GM04503 (cell line): ENCODE results near the gene CABLES2.

Source experiments
- DNase-seq: peaks from one replicate; pipeline ENCODE4 v3.0.0-alpha.2; 2012; ENCODE audit warnings: low read depth

CABLES2 gene

DNA sequence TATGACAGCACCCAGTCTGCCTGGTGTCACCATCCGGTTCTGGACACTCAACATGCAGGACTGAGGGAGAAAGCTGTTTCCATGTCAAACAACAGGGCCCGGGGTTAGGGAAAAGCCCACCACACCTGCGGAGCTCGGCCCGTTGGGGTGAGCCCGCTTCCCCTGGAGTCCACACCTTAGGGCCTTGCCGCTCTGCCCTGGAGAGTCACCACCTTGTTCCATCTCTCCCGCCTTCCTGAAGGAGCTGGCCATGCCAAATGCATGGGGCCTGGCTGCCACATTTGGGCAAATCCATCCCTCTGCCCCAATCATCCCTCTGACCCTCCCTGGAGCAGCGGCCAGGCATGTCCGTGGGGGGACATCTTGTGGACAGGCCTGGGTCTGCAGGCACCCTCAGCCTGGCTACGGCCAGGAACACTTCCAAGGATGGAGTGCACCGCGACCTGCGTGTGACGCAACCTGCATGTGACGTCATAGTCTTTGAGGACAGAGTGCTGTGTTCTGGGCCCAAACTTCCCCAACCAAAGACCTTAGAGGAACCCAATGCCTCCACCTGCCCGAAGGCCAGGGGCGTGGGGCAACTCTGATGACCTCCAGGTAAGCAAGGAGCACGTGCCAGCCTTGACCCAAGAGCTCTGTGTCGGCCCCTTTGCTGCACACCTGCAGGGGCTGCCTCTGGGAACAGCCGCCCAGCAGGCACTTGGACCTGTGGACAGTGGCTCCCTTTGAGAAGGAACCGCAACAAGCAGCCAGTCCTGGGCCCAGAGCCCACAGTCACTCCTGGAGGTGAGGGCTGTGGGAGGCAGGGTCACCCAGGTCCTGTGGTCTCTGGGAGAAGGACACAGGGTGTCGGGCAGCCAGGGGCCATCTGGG lies 1.7 kb downstream of the CABLES2 start:
- no peak for DNase-seq

DNA sequence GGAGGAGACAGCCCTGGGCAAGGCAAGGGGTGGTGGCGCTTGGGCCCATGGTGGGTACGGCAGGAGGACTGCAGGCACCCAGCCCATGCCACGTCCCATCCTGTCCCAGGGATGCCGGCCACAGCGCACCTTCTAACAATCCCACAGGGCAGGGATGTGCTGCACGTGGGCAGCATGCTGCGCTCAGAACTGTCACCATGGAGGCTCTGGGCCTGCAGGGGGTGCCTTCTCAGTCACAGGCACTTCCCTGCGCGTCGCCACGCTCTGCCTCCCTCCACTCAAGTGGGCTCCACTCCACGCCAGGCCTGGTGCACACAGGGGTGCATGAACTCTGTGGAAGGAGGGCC lies 2.4 kb downstream of the CABLES2 start:
- no peak for DNase-seq

DNA sequence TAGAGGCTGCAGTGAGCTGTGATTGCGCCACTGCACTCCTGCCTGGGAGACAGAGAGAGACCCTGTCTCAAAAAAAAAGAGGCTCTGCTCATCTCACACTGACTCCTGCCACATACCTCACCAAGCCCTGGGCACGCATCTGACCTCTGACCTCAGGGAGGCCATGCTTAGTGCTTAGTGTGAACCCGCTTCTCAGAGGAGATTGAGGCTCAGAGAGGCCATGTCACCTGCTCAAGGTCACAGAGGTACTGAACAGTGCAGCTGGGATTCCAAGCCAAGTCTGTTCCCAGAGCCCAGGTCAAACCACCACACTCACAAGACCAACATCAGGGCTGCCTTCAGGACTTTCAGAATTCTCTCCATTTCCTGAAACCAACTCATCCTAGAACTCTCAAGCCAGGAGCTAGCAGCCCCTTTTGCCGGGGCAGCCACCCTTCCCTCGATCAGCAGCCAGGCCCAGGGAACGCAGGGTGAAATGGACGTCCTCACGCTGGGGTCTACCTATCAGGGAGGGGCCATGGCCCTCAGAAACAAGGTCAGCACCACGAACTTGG lies 2.9 kb downstream of the CABLES2 start:
- no peak for DNase-seq

DNA sequence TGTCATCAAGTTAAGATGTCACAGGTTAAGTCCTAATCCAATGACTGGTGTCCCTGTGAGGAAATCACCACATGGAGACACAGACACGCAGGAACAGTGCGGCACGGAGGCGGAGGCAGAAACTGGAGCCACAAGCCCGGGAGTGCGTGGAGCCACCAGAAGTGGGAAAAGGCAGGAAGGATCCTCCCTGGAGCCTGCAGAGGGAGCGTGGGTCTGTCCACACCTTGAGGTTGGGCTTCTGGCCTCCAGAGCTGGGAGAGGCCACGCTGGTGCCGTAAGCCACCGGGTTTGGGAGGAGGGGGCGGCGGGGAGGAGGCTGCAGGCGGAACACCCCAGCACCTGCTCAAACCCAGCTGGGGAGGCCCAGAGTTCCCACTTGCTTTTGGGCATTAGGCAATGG lies 3.8 kb downstream of the CABLES2 start:
- no peak for DNase-seq

DNA sequence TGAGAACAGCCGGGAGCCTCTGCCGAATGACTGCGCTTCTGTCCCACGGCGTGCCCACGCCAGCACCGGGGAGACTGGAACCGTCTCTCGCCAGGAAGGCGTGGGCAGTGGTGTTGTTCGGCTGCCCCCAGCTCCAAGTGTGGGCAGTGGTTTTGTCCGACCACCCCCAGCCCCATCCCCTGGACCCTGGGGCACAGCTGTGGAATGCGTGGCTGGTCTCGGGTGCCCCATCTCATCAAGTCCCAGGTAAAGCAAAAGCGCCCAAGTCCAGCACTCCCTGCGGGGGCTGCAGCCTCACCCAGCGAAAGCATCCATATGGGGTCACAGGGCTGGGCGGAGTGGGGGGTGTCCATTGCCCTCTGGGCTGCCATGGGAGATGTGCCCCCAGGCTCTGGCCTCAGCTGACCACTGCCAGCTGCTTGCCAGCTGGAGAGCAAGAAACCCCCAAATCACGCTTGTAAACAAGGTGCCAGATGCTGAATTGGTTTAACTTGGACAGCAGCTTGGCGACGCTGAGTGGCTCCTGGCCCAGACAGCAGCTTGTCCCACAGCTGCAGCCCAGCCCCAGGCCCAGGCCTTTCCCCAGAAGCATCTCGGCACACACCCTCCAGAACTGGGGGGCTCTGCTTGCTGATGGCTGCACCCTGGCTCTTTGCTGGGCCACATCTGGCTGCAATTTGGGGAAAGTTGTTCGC lies 4.5 kb downstream of the CABLES2 start:
- DNase-seq, result no peak

DNA sequence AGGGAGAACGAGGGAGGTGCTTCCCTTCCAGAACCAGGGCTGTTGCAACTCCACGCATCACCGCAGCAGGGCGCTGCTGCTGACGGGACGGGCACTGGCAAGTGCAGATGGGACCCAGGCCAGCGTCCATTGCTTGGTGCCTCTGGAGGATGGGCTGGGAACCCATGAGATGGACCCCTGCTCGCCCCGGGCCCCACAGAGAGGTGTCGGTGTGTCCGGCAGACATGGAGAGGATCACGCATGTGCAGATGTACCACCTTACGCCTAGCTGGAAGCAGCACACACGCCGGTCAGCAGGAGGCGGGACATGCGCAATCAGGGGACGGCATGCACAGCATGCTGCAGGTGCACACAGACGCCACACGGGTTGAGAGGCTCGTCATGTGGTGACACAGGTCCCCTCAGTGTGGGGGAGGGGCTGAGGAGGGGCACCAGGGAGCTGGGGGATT lies 5.7 kb downstream of the CABLES2 start:
- no peak for DNase-seq

DNA sequence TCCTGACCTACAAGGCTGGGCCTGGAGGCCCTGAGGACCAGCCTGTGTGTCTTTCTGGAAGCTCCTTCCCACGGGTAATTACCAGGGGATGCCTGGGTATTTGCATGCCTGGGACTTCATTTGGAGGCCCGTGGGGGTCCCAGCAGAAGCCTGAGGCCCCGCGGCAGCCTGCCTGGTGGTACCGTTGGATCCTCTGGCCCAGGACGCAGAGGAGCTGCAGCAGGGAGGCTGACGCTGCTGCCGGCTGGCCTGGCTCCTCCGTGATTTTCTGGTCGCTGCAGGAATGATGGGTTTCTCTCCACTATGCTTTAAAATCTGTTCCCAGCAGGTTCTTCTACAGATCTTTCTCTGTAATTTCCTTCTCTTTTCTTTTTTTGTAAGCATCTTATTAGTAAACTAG lies 6.5 kb downstream of the CABLES2 start:
- DNase-seq, result no peak

DNA sequence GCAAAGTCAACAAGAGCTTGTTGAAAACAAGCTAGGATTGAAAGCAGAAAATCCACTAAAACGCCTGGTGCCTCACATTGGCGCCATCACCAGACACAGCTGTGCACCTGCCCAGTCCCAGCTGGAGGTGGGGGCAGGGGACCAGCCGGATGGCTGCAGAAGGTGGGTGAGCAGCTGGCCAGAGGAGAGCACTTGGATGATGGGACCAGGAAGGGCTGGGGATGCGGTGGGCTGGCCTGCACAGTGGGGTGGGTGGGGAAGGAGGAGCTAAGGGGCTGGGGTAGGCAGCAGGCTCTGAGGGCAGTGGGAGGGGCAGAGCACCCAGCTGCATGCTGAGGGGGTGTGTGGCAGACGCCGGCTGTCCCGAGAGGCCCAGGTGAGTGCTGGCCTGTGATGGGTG lies 7.1 kb downstream of the CABLES2 start:
- no peak for DNase-seq

DNA sequence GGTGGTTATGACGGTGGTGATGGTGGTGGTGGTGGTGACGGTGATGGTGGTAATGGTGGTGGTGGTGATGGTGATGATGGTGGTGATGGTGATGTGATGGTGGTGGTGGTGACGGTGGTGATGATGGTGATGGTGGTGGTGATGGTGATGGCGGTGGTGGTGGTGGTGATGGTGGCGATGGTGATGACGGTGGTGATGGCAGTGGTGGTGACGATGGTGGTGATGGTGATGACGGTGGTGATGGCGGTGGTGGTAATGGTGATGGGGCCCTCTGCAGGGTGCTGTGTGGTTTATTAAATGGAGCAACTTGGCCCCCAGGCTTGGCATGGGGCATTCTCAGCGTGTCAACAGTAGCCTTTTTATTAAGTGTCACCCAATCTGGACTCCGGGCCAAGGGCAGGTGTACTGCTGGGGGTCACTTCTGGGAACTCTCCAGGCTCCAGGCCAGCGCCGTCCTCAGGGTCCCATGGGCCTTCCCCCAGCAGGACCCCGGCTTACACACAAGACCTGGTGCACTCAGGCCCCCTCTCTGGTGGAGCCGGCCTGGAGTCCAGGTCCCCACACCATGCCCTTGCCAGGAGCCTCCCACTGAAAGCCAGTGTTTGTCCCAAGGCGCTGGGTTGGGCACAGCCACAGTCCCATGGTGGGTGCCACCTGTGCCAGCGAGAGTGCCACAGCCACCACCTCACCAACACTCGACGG lies 8.8 kb downstream of the CABLES2 start:
- DNase-seq, result no peak

DNA sequence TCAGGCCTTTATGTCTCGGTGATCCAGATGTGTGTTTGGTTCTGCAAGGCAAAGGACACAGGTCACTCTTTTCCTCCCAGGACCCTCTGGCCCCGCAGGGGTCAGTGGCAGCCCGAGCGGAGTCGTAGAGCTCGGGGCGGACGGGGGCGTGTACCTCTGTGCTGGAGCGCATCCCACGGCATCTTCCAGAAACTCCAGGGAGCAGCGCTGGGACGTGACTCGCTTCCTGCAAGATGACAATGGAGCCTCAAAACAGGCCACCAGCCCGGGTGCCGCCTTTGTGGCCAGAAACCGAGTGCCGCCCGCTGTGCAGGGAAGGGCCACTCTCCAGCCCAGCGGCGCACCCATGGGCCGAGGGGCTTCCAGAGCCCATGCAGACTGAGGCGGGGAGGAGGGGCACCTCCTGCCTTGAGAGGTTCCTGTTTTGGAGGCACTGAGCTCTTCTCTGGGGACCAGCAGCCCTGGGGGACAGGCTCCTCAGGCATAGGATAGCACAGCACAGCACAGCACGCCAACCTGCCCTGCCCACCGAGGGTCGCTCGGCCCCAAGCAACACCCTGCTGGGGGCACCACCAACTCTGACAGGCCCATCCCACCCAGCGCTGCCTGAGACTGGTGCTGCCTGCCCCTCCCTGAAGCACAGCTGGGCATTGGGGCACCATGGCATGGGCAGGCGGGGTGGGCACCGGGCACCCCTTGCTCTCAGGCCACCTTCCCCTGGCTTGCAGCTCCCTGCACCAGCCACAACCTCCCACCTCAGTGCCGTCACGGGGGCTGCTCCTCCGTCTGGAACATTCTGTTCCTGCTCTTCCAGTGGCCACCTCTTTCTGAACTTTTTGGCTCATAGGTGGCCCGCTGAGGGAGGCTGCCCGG lies 10.5 kb downstream of the CABLES2 start:
- DNase-seq, result no peak

DNA sequence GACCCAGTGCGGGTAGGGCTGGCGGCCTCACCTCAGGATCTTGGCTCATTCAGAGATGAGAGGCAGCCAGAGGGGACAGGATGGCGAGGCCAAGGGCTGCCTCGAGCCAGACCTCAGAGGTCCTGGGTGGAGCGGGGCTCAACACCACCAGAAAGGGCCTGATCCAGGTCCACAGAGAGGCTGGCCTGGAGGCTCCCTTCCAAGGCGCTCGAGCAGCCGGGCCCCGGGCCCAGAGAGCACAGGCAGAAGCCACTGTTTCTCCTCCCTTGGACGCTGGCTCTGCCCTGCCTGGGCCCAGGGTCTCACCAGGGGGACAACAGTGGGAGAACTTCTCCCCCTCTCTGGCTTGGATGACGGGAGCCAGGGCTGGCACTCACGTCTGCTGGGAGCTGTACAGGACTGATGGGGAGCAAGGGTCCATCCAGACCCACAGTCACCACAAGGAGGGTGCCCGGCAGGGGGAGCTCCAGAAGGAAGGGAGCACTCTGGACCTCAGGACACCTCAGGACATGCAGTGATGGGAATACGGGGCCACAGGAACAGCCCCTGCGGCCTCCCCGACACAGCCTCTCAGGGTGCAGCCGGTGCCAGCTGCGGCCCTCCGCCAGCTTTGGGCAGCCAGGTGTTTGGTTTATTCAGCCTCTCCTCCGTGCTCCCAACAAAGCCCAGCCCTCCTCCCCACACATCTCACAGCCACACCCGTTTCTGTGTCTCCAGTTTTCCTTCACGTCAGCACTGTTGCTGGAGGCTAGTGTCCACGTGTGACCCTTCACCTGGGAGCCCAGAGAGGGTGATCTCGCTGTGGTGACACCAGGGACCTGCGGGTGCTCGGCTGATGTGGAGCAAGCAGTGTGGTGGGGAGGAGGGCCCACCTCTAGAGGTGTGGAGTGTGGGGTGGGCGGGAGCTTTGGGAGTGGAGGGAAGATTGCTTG lies 11.5 kb downstream of the CABLES2 start:
- DNase-seq, result no peak

DNA sequence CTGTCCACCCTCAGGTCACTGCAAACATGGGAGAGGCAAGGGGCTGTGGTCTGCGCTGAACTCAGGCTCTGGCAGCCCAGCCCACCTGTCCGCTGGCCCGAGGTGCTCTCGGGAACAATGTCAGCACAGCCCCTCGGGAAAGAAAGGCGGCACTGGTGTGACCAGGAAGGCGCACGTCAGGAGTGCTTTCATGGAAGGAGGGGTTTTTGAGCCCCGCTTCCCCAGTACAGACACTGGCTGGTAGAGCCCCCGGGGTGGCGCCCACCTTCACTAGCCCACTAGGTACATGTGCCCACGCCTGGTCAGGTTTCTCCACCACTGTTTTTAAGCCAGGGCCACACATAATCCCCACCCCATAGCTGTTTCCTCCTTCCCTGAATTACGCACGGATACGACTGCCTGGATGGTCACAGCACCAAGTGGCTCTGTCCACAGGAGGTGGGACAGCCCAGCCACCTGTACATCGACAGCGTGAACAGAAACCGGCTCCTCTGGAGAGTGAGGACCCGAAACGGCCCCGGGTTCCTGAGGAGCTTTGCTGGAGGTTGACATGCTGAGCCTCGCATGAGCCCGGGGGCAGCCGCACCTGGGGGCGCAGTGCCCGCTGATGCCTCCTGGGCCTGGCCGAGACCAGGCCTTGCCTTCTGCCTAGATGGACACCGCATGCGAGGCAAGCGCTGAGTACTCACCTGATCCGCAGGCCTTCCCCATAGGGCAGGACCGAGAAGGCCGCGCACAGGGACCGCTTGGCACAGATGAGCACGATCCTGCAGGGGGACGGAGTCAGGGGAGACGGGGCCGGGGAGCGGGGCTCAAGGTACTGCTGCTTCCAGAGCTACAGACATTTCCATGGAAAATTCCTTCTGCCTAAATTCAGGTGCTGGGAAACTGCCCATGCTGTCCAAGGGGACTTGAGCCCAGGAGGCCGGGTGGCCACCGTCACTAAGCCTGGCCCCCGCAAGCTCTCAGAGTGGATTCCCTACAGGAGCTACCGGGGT lies 12.5 kb downstream of the CABLES2 start:
- no peak for DNase-seq

DNA sequence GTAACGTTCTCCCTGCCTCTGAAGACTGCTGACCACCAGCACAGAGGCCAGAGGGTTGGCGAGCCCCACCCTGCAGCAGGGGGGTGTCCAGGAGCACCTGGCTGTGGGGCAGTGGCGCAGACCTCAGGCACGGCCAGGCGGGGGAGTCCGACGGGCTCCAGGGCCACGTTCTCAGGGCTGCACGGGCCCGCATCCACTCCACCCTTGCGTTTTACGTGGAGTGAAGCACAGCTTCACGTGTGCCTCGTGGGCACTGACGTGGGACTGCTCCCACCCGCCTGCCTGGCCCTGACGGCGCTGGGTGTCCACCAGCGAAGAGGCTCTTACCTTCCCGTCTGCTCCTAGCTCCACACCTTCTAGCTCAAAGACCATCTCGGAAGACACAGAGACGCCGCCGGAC lies 13.3 kb downstream of the CABLES2 start:
- no peak for DNase-seq

DNA sequence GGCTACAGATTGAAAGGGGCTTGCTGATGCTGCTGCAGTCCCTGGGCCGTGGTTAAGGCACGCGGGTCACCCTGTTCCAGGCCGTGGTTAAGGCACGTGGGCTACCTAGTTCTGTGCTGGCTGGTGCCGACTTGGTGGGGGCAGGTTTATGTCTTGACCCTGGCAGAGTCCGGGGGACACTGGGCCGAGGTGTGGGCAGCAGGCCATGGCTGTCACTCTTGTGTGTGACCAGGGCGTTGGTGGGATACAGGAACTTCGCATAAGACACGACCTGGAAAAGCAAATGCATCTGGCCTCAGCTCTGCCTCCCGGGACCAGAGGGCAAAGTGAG lies 13.8 kb downstream of the CABLES2 start:
- no peak for DNase-seq

DNA sequence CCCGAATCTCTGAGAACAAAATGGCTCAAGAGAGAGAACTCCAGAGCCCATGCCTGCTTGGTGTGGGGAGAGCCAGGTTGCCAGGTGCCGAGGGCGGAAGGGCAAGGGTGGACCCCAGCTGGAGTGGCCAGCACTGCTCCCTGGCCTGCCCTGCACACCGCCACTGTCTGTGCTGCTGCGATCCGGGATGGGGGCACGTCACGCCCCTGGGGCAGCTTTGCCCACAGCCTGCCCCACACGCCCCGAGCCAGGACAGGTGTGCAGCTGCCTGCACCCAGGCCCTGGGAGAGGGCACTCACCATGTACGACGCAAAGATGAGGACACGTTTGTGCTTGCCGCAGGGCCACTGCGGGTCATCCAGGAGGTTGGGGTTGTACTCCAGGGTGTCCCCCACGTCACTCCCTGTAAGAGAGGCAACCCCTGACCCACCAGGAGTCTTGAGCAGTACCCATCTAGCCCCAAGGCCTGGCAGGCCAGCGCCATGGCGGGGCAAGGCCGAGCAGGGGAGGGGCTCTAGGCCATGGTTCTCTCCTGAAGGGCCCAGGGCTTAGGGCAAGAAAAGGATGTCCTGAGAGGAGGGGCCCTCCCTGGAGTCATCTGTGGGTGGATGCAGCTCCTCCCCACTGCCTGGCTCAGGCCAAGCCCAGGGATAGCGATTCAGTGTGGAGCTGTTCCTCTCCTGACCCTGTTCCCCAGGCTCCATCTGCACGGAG lies 14.3 kb downstream of the CABLES2 start:
- DNase-seq, result no peak

DNA sequence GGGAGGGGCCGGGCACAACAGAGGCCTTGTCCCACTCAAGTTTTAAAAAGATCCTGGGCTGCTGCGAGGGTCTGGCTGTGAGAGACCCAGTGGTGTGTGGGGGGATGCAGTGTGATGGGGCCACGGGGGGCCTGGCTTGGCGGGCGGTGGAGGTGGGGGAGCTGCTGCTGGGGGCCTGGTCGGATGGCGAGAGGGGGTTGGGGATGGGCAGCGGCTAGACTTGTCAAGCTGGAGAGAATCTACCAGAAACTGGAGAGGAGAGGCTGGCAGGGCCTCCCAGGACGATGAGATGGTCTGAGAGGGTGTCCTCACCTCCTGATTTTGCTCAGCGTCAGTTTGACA lies 15.0 kb downstream of the CABLES2 start:
- no peak for DNase-seq

DNA sequence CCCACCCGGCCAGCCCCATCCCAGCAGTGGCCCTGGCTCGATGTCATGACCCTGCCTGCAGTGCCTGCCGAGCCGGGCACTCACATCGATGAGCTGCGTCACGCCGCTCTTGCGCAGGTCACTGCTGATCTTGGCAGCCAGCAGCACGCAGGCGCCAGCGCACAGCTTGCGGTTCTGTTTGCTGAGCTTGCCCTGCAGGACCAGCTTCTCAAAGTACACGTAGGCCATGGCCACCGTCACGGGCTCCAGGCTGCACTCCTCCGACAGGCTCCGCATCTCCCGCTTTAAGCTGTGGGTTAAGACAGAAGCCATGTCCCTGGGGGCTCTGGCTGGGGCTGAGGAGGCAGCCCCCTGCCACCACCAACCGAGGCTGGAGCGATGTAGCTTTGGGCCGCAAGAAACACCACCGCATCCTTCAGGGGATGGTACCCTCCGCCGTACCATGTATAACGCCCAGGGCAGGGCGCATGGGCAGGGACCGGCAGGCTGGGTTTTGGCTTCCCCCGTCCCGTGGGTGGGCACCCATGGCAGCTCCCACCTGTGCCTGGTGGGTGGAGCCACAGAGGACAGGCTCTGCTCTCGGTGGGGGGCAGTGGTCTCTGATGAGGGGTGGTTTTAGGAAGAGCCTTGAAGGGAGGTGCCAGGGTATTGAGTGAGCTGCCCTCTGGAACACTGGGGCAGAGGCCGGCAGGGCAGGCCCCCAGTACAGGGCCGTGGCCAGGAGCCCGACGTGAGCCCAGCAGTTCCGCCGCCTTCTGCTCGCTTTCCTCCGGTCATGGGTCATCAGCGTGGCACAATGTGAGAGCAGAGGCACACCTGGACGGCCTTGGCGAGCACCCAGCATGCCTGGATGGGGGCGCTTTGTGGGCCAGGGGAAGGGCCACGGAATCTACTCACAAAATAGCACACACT lies 15.7 kb downstream of the CABLES2 start:
- no peak for DNase-seq
